H9 (cell line): Measurements from ENCODE around the gene VWA3A. TPM values are rescaled to one million over a fixed set of nuclear protein-coding genes. Genes with fewer than 3 reads are reported as not detected.

ENCODE experiments used
- DNase-seq: peaks from one replicate; pipeline ENCODE4 v3.0.0-alpha.2; 2017
- H2AFZ ChIP-seq: one replicate; pipeline ENCODE4 v1.6.1; 2013; ENCODE audit warnings: mild to moderate bottlenecking, low read length, control low read depth, moderate library complexity
- H2AK5ac ChIP-seq: 2 replicates; pipeline ENCODE4 v1.6.1; 2013; ENCODE audit warnings: low read length, control low read depth, mixed read lengths; ENCODE audit not compliant: insufficient read length
- H2BK120ac ChIP-seq: one replicate; pipeline ENCODE4 v1.6.1; 2013; ENCODE audit warnings: low read depth, mild to moderate bottlenecking, low read length, control low read depth, inconsistent platforms; ENCODE audit not compliant: poor library complexity, severe bottlenecking
- H2BK12ac ChIP-seq: 2 replicates; pipeline ENCODE4 v1.6.1; 2013; ENCODE audit warnings: low read length, control low read depth, mixed read lengths, low read depth; ENCODE audit not compliant: insufficient read length
- H2BK15ac ChIP-seq: 2 replicates; pipeline ENCODE4 v1.6.1; 2013; ENCODE audit warnings: low read depth, low read length, control low read depth
- H2BK20ac ChIP-seq: one replicate; pipeline ENCODE4 v1.6.1; 2013; ENCODE audit warnings: low read depth, mild to moderate bottlenecking, low read length, control low read depth, inconsistent platforms; ENCODE audit not compliant: poor library complexity, severe bottlenecking
- H2BK5ac ChIP-seq: 2 replicates; pipeline ENCODE4 v1.6.1; 2013; ENCODE audit warnings: low read length, control low read depth, mixed read lengths; ENCODE audit not compliant: insufficient read length
- H3K14ac ChIP-seq: 2 replicates; pipeline ENCODE4 v1.6.1; 2013; ENCODE audit warnings: low read length, control low read depth; ENCODE audit not compliant: insufficient read depth
- H3K18ac ChIP-seq: 2 replicates; pipeline ENCODE4 v1.6.1; 2013; ENCODE audit warnings: low read depth, mild to moderate bottlenecking, mixed read lengths, low read length, control low read depth; ENCODE audit not compliant: insufficient read length
- H3K23ac ChIP-seq: 2 replicates; pipeline ENCODE4 v1.6.1; 2013; ENCODE audit warnings: low read length, control low read depth, mixed read lengths, low read depth; ENCODE audit not compliant: insufficient read length
- H3K23me2 ChIP-seq: 2 replicates; pipeline ENCODE4 v1.6.1; 2013; ENCODE audit warnings: low read depth, mild to moderate bottlenecking, mixed read lengths, low read length, control low read depth; ENCODE audit not compliant: insufficient read length, poor library complexity, severe bottlenecking
- H3K27ac ChIP-seq: 2 replicates; pipeline ENCODE4 v1.5.1; 2013; ENCODE audit warnings: low read length, control low read depth, mixed read lengths, low read depth; ENCODE audit not compliant: insufficient read length
- H3K27me3 ChIP-seq: 2 replicates; pipeline ENCODE4 v1.6.1; 2013; ENCODE audit warnings: low read length, control low read depth, inconsistent platforms; ENCODE audit not compliant: insufficient read depth
- H3K4ac ChIP-seq: 2 replicates; pipeline ENCODE4 v1.6.1; 2013; ENCODE audit warnings: low read depth, mild to moderate bottlenecking, control low read depth, inconsistent platforms, low read length, moderate library complexity
- H3K4me1 ChIP-seq: 2 replicates; pipeline ENCODE4 v1.6.1; 2013; ENCODE audit warnings: low read length, control low read depth, inconsistent platforms; ENCODE audit not compliant: insufficient read depth
- H3K4me2 ChIP-seq: 2 replicates; pipeline ENCODE4 v1.6.1; 2013; ENCODE audit warnings: low read length, control low read depth, mixed read lengths; ENCODE audit not compliant: insufficient read length, insufficient read depth
- H3K56ac ChIP-seq: 2 replicates; pipeline ENCODE4 v1.6.1; 2013; ENCODE audit warnings: low read depth, mild to moderate bottlenecking, mixed read lengths, low read length, control low read depth; ENCODE audit not compliant: insufficient read length
- H3K79me1 ChIP-seq: 2 replicates; pipeline ENCODE4 v1.6.1; 2013; ENCODE audit warnings: low read depth, mild to moderate bottlenecking, moderate library complexity, low read length, control low read depth, inconsistent platforms; ENCODE audit not compliant: insufficient read depth, poor library complexity, severe bottlenecking
- H3K79me2 ChIP-seq: 2 replicates; pipeline ENCODE4 v1.6.1; 2013; ENCODE audit warnings: low read length, control low read depth, inconsistent platforms; ENCODE audit not compliant: insufficient read depth
- H3K9ac ChIP-seq: 2 replicates; pipeline ENCODE4 v1.6.1; 2013; ENCODE audit warnings: low read length, control low read depth, mixed read lengths; ENCODE audit not compliant: insufficient read length; ENCODE audit errors: extremely low read depth
- H3K9me3 ChIP-seq: one replicate; pipeline ENCODE4 v1.6.1; 2013; ENCODE audit warnings: low read depth, low read length, inconsistent platforms; ENCODE audit not compliant: control insufficient read depth
- H3T11ph ChIP-seq: one replicate; pipeline ENCODE4 v1.6.1; 2013; ENCODE audit warnings: mild to moderate bottlenecking, low read length, control low read depth, inconsistent platforms
- H4K20me1 ChIP-seq: one replicate; pipeline ENCODE4 v1.6.1; 2013; ENCODE audit not compliant: control insufficient read depth, insufficient read length, insufficient read depth
- H4K5ac ChIP-seq: 2 replicates; pipeline ENCODE4 v1.6.1; 2013; ENCODE audit warnings: low read depth, mild to moderate bottlenecking, mixed read lengths, low read length, control low read depth; ENCODE audit not compliant: insufficient read length
- H4K8ac ChIP-seq: replicated peaks from 2 replicates; pipeline ENCODE4 v1.6.1; 2013; ENCODE audit warnings: low read length, control low read depth, mixed read lengths, low read depth; ENCODE audit not compliant: insufficient read length
- H4K91ac ChIP-seq: 2 replicates; pipeline ENCODE4 v1.6.1; 2013; ENCODE audit warnings: low read depth, mild to moderate bottlenecking, moderate library complexity, mixed read lengths, low read length, control low read depth; ENCODE audit not compliant: insufficient read length
- H3K27ac Mint-ChIP-seq, 3 experiments: 2 replicates in 2 of 3; 3 replicates in 1 of 3; pipeline ENCODE4 v1.8.0; 2020 to 2021; ENCODE audit warnings: mixed read lengths in 3 of 3, mild to moderate bottlenecking in 1 of 3, moderate library complexity in 1 of 3
- H3K27me3 Mint-ChIP-seq: 2 replicates; pipeline ENCODE4 v1.8.0; 2021; ENCODE audit warnings: low read depth, mild to moderate bottlenecking, moderate library complexity, mixed read lengths
- H3K36me3 Mint-ChIP-seq, 3 experiments: 2 replicates in 2 of 3; 3 replicates in 1 of 3; pipeline ENCODE4 v1.8.0; 2020 to 2021; ENCODE audit warnings: low read depth in 3 of 3, mixed read lengths in 3 of 3; ENCODE audit not compliant: insufficient read depth in 1 of 3
- H3K4me1 Mint-ChIP-seq, 2 experiments: 2 replicates each; pipeline ENCODE4 v1.8.0; 2020; ENCODE audit warnings: mixed read lengths in 2 of 2
- H3K4me3 Mint-ChIP-seq, 2 experiments: 2 replicates in 1 of 2; 3 replicates in 1 of 2; pipeline ENCODE4 v1.8.0; 2020 to 2021; ENCODE audit warnings: mild to moderate bottlenecking in 2 of 2, mixed read lengths in 2 of 2, moderate library complexity in 1 of 2
- H3K9me3 Mint-ChIP-seq, 2 experiments: 2 replicates in 1 of 2; 3 replicates in 1 of 2; pipeline ENCODE4 v1.8.0; 2020; ENCODE audit warnings: mild to moderate bottlenecking in 2 of 2, mixed read lengths in 2 of 2, moderate library complexity in 1 of 2
- CTCF ChIP-seq: fragments of 200-600 bp; sonication (generic); conservative IDR thresholded peaks from 3 replicates; pipeline ENCODE4 v1.8.0; 2021; ENCODE audit warnings: antibody characterized with exemption, mild to moderate bottlenecking
- total RNA-seq: library from RNA; stranded (reverse); gene quantifications from 2 replicates; pipeline ENCODE4 v1.2.1, GENCODE V29; 2021

The VWA3A gene
- total RNA-seq, 1 experiment from 2014 or later = not detected

DNA sequence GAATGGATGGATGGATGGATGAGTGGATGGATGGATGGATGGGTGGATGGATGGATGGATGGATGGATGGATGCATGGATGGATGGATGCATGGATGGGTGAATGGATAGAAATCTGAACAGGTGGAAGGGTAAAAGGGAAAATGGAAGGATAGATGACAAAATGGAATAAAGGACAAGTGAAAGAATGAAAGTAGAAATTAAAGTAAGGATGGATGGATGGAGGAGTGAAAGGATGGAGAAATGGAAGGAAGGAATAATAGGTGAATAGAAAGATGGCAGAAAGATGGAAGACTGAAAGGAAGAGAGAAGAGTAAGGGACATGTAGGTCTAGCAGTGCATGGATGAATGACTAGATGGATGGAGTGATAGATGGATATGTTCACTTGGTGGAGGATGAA, 29.9 kb downstream of the VWA3A start:
- Histone ChIP-seq H3K4me2 (no peak overlapping the region), H3K14ac (no peak overlapping the region), H3K56ac (no peak overlapping the region), H4K8ac (no peak overlapping the region), H3K18ac (no peak overlapping the region), H2AK5ac (no peak overlapping the region), H2BK120ac (no peak overlapping the region), H3K27me3 (no peaks in the 10 kb centered on the region), H2BK5ac (no peak overlapping the region), H3K23ac (no peak overlapping the region), H3K9me3 (no peaks in the 10 kb centered on the region), H4K20me1 (no peaks in the 10 kb centered on the region), H3K27ac (no peak overlapping the region), H2BK20ac (no peak overlapping the region), H3K79me1 (no peaks in the 10 kb centered on the region), H3K23me2 (no peaks in the 10 kb centered on the region), H2BK15ac (no peak overlapping the region), H4K91ac (no peak overlapping the region), H3K79me2 (no peaks in the 10 kb centered on the region), H3K4me1 (no peaks in the 10 kb centered on the region), H3T11ph (no peak overlapping the region), H4K5ac (no peak overlapping the region), H2BK12ac (no peak overlapping the region), H2AFZ (no peak overlapping the region), H3K9ac (no peak overlapping the region), H3K4ac (no peak overlapping the region)
- no peak for DNase-seq
- TF ChIP-seq CTCF = no peak
- Mint-ChIP-seq H3K27me3 (peaks cover 8% of the 10 kb centered on the region), H3K27ac (no peak overlapping the region), H3K4me3 (no peak overlapping the region), H3K9me3 (no peaks in the 10 kb centered on the region), H3K4me1 (peaks cover 0 to 2% of the 10 kb centered on the region in 2 experiments; a peak in 1 of 4 replicates), H3K36me3 (no peaks in the 10 kb centered on the region)
